GM08714 (cell line): Measurements from ENCODE around the gene PHF21A.
"Not testable (repeated sequence)": the region's sequence is repeated elsewhere in the genome, so short reads cannot be mapped to it uniquely, and the experiment has no call there.

ENCODE experiments used
- H3K4me3 ChIP-seq: fragments of 200-500 bp; sonication (Bioruptor generic); 2 replicates; pipeline ENCODE4 v1.5.1; 2014; ENCODE audit warnings: mild to moderate bottlenecking, low read length, inconsistent platforms
- ZNF274 ChIP-seq: IDR thresholded peaks from 2 replicates; pipeline ENCODE4 v1.6.1; 2012; ENCODE audit warnings: mild to moderate bottlenecking, low read depth, low read length

PHF21A gene

DNA sequence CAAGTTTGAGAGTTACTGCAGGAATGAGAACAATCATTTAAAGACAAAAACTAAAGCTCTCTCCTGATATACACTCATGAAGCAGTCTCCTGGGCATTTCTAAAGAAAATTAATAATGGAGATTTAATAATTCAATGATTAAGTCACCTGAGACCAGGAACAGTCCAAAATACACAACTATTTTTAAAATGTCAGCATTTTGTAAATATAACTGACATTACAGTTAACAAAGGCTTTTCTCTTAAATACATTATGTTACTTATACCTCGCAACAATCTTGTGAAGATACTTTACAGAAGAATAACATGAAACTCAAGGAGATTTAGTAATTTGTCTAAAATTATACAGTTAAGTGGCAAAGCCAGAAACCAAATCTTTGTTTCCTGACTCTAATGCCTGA lies 111.2 kb downstream of the PHF21A start:
- TF ChIP-seq ZNF274 = no peak
- H3K4me3 ChIP-seq = no peak overlapping the region

DNA sequence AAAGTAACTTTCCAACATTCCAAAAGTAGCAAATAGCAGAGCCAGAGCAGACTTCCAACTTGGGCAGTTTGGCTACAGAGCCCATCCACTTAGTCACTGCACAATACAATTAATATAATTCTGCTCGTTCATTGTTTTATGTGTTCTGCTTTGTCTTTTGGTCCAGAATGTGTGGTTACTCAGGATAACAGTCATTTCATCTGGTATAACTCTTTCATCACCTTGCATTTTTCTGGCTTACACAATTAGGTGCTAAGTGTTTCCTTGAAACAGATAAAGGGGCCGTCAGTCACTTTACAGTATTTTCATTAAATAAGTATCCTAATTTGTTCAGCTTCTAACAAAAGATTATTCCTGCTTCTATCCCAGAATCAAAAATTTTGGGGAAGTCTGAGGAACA lies 111.6 kb downstream of the PHF21A start:
- H3K4me3 ChIP-seq = no peak overlapping the region
- TF ChIP-seq ZNF274 = no peak

DNA sequence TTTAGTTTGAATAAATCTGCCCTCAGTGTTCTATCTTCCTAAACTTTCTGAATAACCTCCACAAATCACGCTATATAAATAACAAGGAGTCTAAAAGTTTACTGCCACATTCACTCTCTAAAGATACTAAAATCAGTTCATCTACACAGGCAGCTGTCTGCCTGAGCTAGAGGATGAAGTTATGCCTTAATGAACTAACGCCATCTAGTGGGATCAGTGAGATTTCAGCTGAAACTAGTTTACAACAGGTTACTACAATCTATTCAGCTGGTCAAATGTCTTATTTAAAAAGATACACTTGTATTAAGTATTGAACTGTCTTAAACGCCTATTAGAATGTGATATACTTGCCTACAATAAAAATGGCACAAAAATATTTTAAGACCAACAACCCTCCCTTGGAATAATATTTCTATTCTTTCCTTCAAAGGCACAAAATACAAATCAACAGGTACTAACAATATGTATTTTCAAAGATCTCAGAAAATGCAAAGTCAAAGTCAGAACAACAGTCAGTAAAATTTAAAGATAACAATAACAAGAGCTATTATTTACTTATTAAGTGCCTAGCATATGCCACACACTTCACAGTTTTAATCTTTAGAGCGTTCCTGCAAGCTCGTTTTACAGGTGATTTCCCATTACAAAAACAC lies 114.7 kb downstream of the PHF21A start:
- no peak for TF ChIP-seq ZNF274
- no peak overlapping the region for H3K4me3 ChIP-seq

DNA sequence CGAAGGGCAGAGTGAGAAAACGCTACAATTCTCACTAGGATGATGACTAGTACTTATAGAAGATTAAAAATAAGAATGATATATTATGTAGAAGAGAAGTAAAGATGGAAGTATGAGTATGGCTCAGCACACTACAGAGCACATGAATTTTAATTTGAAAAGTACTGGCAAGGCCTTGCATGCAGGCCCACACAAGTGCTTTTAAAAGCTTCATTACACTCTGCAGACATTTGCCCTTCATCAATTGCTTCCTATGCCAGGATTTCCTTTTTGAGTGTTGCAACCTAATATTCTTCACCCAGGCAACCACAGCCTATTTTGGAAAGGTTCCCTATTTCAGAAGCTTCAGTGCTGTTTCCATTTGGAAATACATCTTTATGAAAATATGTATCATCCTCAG lies 117.7 kb downstream of the PHF21A start:
- TF ChIP-seq ZNF274 = no peak
- no peak overlapping the region for H3K4me3 ChIP-seq

DNA sequence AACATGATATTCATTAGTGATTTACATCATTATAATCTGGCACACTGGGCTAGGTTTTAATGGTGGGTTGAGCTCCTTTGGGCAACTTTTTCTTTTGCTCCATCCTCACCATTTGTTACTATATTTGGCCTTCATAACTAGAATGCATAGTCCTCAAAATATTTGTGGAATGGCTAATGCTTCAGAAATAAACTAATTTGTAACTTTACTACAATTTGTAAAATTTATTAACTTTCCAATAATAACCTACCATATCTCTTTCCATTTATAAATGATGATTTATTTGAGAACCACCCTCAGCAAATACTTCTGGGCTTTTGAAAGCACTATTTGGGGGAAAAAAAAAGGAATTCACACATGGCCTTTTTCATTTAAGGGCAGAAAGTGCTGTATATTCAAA lies 119.1 kb downstream of the PHF21A start:
- TF ChIP-seq ZNF274 = no peak
- H3K4me3 ChIP-seq = no peak overlapping the region

DNA sequence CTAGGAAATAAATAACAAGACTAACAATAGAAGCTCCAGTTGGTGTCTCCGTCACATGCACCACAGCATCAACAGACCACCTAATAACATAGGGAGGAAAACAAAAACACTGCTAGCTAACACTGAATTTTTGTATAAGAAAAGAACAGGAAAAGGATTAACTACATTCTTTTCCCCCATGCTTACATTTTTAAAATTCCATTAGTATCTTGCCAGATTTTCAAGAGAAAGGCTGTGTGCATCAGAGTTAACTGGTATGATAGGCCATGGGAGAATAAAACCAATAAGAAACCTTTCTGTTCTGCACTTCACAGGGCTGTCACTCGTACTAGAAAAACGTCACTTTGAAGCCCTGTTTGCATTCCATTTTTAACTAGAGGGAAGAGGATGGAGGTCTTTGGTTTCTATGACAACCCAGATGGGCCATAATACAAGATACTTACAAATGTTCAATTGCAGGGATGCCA lies 119.8 kb downstream of the PHF21A start:
- H3K4me3 ChIP-seq = no peak overlapping the region
- TF ChIP-seq ZNF274 = no peak

DNA sequence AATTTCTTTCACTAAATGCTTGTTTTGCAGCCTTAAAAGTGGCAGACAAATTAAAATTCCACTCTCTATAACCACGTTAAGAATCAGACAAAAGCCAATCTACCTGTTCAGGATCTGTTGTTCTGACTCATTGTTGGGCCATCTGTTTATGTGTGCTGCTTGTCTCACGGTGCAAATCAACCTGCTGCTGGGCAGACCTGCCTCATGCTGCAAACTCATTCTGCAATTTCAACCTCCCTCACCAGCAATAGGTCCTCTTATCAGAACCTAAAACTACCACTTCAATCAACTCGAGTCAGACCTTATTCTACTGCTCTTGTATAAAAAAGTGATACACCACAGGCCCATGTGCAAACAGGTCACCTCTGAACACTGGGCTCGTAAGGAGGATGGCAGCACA lies 123.7 kb downstream of the PHF21A start:
- no peak overlapping the region for H3K4me3 ChIP-seq
- no peak for TF ChIP-seq ZNF274

DNA sequence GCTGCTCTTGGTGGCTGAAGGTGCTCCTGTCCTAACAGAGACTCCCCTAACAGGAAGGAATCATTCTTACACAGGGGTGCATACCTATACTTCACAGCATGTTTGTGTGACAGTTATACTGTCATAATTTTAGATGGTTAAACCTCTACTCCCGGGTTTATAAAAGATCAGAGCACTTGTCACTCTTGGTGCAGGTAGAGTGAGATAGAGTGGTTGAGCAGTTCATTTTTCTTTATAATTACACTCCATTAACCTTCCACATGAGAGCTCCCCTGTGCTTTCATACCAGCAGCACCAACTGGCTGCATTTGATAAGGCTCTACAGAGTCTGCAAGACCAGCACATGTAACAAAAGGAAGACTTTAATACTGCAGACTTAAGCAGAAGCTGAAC lies 125.9 kb downstream of the PHF21A start:
- no peak for TF ChIP-seq ZNF274
- H3K4me3 ChIP-seq = no peak overlapping the region

DNA sequence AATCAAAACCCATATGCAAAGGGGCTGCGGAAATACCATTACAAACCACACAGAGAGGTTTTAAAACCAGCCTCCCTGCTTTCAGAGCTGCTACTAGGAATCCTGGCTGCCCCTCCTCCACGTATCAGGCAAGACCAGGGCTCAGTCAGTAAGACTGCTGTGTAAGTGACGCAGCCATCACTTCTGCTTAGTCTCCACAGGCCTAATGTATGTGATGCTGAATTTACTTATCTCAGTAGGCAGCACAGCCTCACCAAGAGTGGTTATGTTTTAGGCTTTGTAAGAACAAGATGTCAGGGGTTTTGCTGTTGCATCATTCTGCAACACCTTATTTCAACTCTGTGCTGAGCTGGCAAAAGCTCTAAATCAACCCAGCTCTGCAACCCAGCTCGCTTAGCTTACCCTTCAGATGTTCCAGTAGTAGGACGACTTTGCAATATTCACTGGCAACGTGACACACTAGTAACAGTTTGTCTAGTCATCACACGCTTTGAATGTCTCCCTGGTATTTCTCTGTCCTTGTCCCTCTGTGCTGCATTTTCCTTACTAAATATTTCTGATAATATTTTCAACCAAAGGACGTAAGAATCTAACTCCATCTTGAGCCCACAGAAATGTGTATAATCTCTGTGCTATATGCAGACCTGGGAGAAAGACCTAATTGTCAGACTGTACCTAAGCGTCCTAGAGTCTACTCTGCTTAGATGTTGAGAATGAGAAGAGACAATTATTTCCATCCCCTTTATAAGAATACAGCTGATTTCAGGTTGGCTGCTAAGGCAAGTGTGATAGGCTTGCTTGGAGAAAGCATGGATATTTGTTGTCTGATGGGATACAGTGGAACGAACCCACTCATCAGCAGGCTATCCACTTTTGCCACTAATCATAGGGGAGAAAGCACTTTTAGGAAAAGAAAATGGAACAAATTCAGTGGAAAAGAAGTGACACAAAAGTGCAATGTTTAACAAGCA lies 126.6 kb downstream of the PHF21A start:
- no peak for TF ChIP-seq ZNF274
- H3K4me3 ChIP-seq = no peak overlapping the region

DNA sequence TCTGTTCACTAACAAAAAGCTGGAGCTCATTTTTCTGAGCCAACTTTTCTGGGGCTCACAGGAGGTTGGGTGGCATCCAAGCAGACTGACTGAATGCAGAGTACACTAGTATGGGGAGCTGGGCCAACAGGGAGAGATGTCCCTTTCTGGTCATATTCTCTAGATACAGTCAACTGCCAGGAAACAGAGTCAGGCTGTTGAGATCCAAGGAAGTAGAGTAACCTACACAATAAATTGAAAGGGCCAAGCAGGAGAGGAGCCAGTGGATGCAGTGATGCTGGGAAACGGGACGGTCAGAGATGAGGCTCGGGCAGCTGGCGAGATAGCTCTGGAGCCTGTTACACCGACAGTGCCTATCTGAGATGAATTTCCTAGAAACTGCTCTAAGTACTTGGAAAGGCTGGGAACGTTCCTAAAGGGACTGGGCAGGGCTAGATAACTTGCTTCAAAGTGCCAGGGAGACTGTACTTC lies 127.7 kb downstream of the PHF21A start:
- no peak overlapping the region for H3K4me3 ChIP-seq
- no peak for TF ChIP-seq ZNF274

DNA sequence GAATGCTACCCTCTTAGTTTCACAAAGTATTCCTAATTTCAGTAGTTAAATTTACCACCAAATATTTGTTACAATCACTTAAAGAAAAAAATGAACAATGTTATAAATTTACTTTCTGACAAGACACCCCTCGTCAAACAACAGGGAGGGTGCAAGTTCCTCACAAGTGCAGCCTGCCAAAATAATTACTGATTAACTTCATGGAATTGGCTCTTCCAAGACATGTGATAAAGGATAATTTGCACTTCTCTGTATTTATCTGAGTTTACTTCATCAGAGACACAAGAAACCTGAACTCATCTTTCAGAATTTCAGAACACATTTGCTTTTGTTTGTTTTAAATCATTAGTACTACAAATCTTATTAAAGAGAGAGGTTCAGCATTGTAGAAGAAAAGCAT lies 132.3 kb downstream of the PHF21A start:
- no peak overlapping the region for H3K4me3 ChIP-seq
- TF ChIP-seq ZNF274 = no peak

DNA sequence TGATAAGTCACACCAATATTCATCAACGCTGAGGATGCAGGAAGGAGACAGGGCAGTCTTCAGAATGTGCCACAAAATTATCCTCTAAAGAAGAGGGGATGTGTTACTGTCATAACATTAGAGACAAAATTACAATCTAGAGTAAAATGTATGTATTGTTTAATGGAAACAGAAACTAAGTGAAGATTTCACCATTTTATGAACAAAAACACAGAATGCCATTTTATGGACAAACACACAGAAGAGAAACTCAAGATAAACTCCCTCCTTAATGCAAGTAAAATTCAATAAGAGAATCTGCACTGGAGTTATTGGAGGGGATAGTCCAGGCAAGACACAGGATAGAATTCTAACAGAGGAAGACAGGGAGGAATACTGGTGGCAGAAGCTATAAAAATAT lies 136.0 kb downstream of the PHF21A start:
- no peak overlapping the region for H3K4me3 ChIP-seq
- no peak for TF ChIP-seq ZNF274

DNA sequence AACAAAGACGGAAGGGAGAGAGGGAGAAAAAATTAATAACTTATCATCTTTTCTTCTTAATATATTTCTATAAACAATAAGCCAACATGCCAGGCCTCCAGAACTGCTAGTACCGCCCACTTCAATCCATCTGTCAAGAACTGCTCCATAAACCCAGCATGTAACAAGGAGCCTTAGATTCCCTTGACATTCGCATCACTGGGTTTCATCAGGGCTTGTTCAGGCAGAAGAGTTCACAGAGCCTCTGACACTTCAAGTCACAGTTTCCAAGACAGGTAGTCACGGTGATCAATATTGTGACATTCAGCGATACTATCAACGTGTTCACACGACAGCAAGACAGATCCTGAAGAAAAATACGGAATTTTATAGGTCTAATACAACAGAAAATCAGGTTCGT lies 137.1 kb downstream of the PHF21A start:
- TF ChIP-seq ZNF274 = no peak
- H3K4me3 ChIP-seq = no peak overlapping the region

DNA sequence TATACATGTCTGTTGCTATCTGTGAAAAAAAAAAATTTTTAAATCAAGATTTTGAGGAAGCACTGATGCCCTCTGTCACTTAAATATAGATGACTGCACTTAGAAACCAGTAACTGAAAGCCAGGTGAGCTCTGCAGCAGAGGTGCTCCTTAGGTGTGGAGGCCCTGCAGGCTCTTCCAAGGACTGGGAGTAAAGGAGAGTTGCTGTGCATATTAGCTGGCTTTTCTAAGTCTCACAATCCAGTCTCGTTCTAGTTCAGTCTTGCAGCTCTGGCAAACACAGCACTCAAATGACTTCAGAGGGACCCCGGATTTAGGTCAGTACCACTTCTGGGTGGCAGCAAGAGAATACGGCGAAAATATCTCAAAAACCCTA lies 137.8 kb downstream of the PHF21A start:
- no peak overlapping the region for H3K4me3 ChIP-seq
- no peak for TF ChIP-seq ZNF274

DNA sequence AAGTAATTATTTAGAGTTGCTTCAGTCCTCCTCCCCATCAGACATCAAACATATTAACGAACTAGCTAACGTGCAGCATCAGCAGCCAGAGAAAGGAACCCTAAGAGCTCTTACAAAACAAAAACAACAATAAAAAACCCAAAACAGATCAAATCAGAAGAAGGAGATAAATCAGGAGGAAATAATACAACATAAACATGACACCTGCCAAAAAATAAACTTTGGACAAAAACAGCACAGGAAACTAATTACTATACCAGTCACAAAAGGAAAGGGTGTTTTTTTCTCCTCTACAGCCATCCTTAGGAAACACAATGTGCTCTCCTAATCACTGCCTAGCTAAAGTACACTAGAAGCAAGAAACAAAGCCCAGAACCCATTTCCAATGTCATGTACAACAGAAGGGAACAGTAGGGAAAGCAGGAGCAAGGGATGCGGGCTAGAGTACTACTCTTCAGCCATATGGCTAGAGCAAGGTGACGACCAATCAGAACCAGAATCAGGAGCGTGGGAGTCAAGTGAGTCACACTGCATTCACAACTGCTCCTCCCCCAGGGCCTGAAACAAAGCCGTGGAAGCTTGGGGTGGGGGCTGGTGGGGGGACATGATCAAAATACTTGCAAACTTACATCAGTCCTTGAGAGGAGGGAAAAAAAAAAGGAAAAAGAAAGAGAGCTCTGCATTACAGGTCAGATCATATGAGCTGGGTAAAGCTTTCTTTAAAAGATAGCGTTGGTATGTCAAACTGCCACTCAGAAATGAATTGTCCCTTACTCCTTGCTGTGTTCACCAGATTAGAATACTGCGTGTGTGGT lies 138.4 kb downstream of the PHF21A start:
- no peak for TF ChIP-seq ZNF274
- no peak overlapping the region for H3K4me3 ChIP-seq

DNA sequence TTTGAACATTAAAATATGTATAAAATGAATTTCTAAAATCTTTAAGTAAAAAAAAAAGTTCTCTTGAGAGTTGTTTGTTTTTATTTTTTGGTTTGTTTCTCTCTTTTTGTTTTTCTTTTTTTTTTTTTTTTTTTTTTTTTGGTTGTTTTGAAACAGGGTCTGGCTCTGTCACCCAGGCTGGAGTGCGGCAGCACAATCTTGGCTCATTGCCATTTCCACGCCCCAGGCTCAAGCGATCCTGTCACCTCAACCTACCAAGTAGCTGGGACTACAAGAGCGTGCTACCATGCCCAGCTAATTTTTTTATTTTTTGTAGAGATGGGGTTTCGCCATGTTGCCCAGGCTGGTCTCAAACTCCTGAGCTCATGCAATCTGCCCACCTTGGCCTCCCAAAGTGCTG lies 139.4 kb downstream of the PHF21A start:
- not testable (repeated sequence) for H3K4me3 ChIP-seq
